HepG2 (cell line): ENCODE data around the gene TPST1. TPM values are rescaled to one million over a fixed set of nuclear protein-coding genes. Genes with fewer than 3 reads are reported as not detected.

ENCODE experiments used
- ATAC-seq: fragments of 200-7000 bp; cut with Tn5 transposase; 3 replicates; pipeline ENCODE4 v1.9.1; 2020; ENCODE audit warnings: mild to moderate bottlenecking, moderate library complexity
- BruUV-seq: library from RNA; stranded (reverse); fragments of 400-500 nt; replicated peaks from 2 replicates; lab custom pipeline; 2021; lab: Mats Ljungman, UMichigan
- CTCF ChIA-PET: fragments of 300-600 bp; formaldehyde crosslinking; extraction: SDS; loops from one replicate; lab custom pipeline; 2021; ENCODE audit warnings: low total read pairs, inconsistent platforms, low intra/inter-chr PET ratio; lab: Yijun Ruan, JAX
- POLR2A ChIA-PET: fragments of 350-600 bp; sonication (Branson Sonifier 250); formaldehyde crosslinking; loops from one replicate; lab custom pipeline; 2020; ENCODE audit warnings: antibody characterized with exemption, inconsistent platforms; lab: Yijun Ruan, JAX
- DNase-seq: peaks from one replicate; pipeline ENCODE4 v3.0.0-alpha.2; 2015; ENCODE audit warnings: low spot score
- FAIRE-seq: peaks from 3 replicates; lab custom pipeline; 2011; peaks lifted over from hg19 to GRCh38; lab: Jason Lieb, UNC
- H2AFZ ChIP-seq: one replicate; pipeline ENCODE4 v1.6.1; 2011; ENCODE audit warnings: low read length, inconsistent platforms
- H3K27ac ChIP-seq: fragments of 300-600 bp; 3 replicates; pipeline ENCODE4 v1.8.0; 2011; ENCODE audit warnings: mixed run types, mild to moderate bottlenecking, mixed read lengths, low read length, inconsistent platforms; ENCODE audit not compliant: insufficient read depth; ENCODE audit errors: extremely low read length
- H3K27me3 ChIP-seq, 2 experiments: fragments of 200-600 bp in 1 of 2; 2 replicates in 1 of 2; 3 replicates in 1 of 2; pipeline versions ENCODE4 v1.6.0 to v1.8.0; 2011; ENCODE audit warnings: low read length in 2 of 2, mild to moderate bottlenecking in 2 of 2, moderate library complexity in 2 of 2, inconsistent platforms in 1 of 2; ENCODE audit not compliant: insufficient read depth in 2 of 2, control insufficient read depth in 1 of 2
- H3K36me3 ChIP-seq, 2 experiments: fragments of 200-600 bp in 1 of 2; replicated peaks in 1 of 2; 2 replicates in 1 of 2; 3 replicates in 1 of 2; pipeline versions ENCODE4 v1.5.1 to v1.8.0; 2011; ENCODE audit warnings: low read length in 2 of 2, inconsistent platforms in 1 of 2; ENCODE audit not compliant: insufficient read depth in 2 of 2, control insufficient read depth in 1 of 2
- H3K4me1 ChIP-seq: 2 replicates; pipeline ENCODE4 v1.5.1; 2012; ENCODE audit warnings: low read length, inconsistent platforms; ENCODE audit not compliant: insufficient read depth
- H3K4me2 ChIP-seq: 2 replicates; pipeline ENCODE4 v1.6.0; 2011; ENCODE audit warnings: low read depth, low read length, inconsistent platforms
- H3K4me3 ChIP-seq, 3 experiments: fragments of 200-600 bp in 1 of 3; sonication (generic), shearing (Covaris generic) in 1 of 3; replicated peaks in 1 of 3; 2 replicates each; pipeline ENCODE4 v1.5.1; 2011 to 2016; ENCODE audit warnings: low read length in 3 of 3, inconsistent platforms in 2 of 3, low read depth in 2 of 3, mild to moderate bottlenecking in 2 of 3, control low read depth in 1 of 3, mixed read lengths in 1 of 3; ENCODE audit not compliant: insufficient read depth in 1 of 3
- H3K79me2 ChIP-seq: one replicate; pipeline ENCODE4 v1.6.1; 2011; ENCODE audit warnings: low read length, inconsistent platforms; ENCODE audit not compliant: insufficient read depth
- H3K9ac ChIP-seq: 2 replicates; pipeline ENCODE4 v1.6.0; 2011; ENCODE audit warnings: mild to moderate bottlenecking, low read depth, low read length, inconsistent platforms; ENCODE audit not compliant: insufficient read depth
- H3K9me3 ChIP-seq: 2 replicates; pipeline ENCODE4 v1.5.1; 2012; ENCODE audit warnings: mild to moderate bottlenecking, low read length
- H4K20me1 ChIP-seq: 2 replicates; pipeline ENCODE4 v1.6.0; 2011; ENCODE audit warnings: inconsistent platforms, mild to moderate bottlenecking, low read length, moderate library complexity; ENCODE audit not compliant: insufficient read depth
- DPF2 ChIP-seq: sonication (generic); formaldehyde crosslinking; IDR thresholded peaks from 2 replicates; pipeline ENCODE4 v1.4.0; 2020; ENCODE audit warnings: mild to moderate bottlenecking, low read depth, missing genetic modification reagents, borderline replicate concordance
- FOXA3 ChIP-seq: IDR thresholded peaks from 2 replicates; pipeline ENCODE4 v1.6.1; 2016; ENCODE audit warnings: missing genetic modification reagents, missing compliant biosample characterization
- FOXK1 ChIP-seq: sonication (generic); formaldehyde crosslinking; IDR thresholded peaks from 2 replicates; pipeline ENCODE4 v1.4.0; 2020; ENCODE audit warnings: low read depth, missing genetic modification reagents, borderline replicate concordance
- FOXO1 ChIP-seq: sonication (generic); formaldehyde crosslinking; IDR thresholded peaks from 2 replicates; pipeline ENCODE4 v1.4.0; 2020; ENCODE audit warnings: missing genetic modification reagents
- GATAD2A ChIP-seq: IDR thresholded peaks from 2 replicates; pipeline ENCODE4 v1.6.1; 2016
- HNF4A ChIP-seq: sonication (generic); formaldehyde crosslinking; IDR thresholded peaks from 2 replicates; pipeline ENCODE4 v1.4.0; 2020; ENCODE audit warnings: missing genetic modification reagents
- LCORL ChIP-seq, 2 experiments: fragments of 450-650 bp in 1 of 2; sonication (generic) in 1 of 2; formaldehyde crosslinking in 1 of 2; IDR thresholded peaks; 2 replicates each; pipeline versions ENCODE4 v1.5.0 to v1.6.1; 2017 to 2020; ENCODE audit warnings: antibody characterized with exemption in 1 of 2, missing genetic modification reagents in 1 of 2
- ZMYM3 ChIP-seq: sonication (generic); formaldehyde crosslinking; IDR thresholded peaks from 2 replicates; pipeline ENCODE4 v1.5.1; 2020; ENCODE audit warnings: mild to moderate bottlenecking, missing genetic modification reagents
- ZNF567 ChIP-seq: sonication (generic); formaldehyde crosslinking; IDR thresholded peaks from 2 replicates; pipeline ENCODE4 v1.8.1; 2023; ENCODE audit warnings: mild to moderate bottlenecking, missing genetic modification reagents, borderline replicate concordance
- WGBS: methylation state at CpG from one replicate; pipeline ENCODE4 v1.1.6; 2017; ENCODE audit warnings: low lambda C conversion rate; 5-methylcytosine and 5-hydroxymethylcytosine counted together
- in situ Hi-C: cut with HindIII; loops from 2 replicates; pipeline ENCODE4 v1.10.0; 2017; ENCODE audit warnings: low pct_unique_long_range_greater_than_20kb; ENCODE audit not compliant: extremely low pct_ligation_motif_present
- intact Hi-C: fragments of 100-400 bp; cut with micrococcal nuclease; formaldehyde crosslinking; loops from one replicate; pipeline ENCODE4 v1.10.0; 2022; ENCODE audit not compliant: unreplicated experiment
- polyA plus RNA-seq, 8 experiments: library from polyadenylated mRNA; depleted of rRNA in 3 of 8; stranded (reverse) in 7 of 8; unstranded in 1 of 8; fragments of >200 nt; fragmentation: Illumina TruSeq in 4 of 8; extraction: Trizol in 4 of 8; gene quantifications; 2 replicates each; pipeline versions ENCODE4 v1.2.1 to v1.2.3, GENCODE V29; 2011 to 2016; ENCODE audit warnings: low read depth in 4 of 8, missing spikeins in 1 of 8, mixed read lengths in 1 of 8; ENCODE audit not compliant: insufficient read depth in 1 of 8
- total RNA-seq, 5 experiments: library from RNA; depleted of rRNA; stranded (reverse); fragments of >200 nt; fragmentation: Illumina TruSeq; extraction: Trizol; gene quantifications; 2 replicates each; pipeline ENCODE4 v1.2.3, GENCODE V29; 2016; ENCODE audit warnings: low read depth in 1 of 5
- TF ChIP-seq, protein P1 (sequence below): sonication (generic); formaldehyde crosslinking; IDR thresholded peaks from 2 replicates; pipeline ENCODE4 v1.5.1; 2020; ENCODE audit warnings: mild to moderate bottlenecking, missing genetic modification reagents, moderate library complexity
- TF ChIP-seq, protein P2 (sequence below): sonication (generic); formaldehyde crosslinking; IDR thresholded peaks from 2 replicates; pipeline ENCODE4 v1.4.0; 2020; ENCODE audit warnings: missing genetic modification reagents

The TPST1 gene
- total and polyA plus RNA-seq, 2 of the 13 experiments (the other 11 are each of a cell fraction or from before 2014, with no cell fraction given), result 24.3 to 34.1 TPM

DNA sequence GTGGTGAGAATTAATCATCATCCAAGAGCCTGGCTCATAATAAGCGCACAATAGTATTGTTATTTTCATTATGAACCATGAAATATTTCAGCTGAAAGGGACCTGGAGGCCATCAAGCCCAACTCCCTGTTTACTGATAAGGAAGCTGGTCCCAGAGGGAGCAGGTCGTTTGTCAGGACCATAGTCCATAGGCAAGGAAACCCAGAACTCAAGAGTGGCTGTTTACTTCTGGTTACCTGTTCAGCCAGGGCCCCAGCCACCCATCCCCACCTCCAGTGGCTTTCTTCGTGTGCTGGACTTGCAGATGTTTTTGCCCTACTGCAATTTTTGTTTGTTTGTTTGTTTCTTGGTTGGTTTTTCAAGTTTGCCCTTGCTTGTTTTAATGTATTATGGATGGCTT, 152.0 kb downstream of the TPST1 start:
- no TSS peak for BruUV-seq
- Histone ChIP-seq H3K27me3 (no peaks in the 10 kb centered on the region), H3K27ac (peak overlapping the region; percentile 13), H3K9me3 (no peaks in the 10 kb centered on the region), H4K20me1 (no peaks in the 10 kb centered on the region), H3K4me1 (peaks cover 30% of the 10 kb centered on the region), H3K79me2 (no peaks in the 10 kb centered on the region), H3K9ac (no peak overlapping the region), H3K4me3 (no peak overlapping the region), H3K4me2 (no peak overlapping the region), H2AFZ (no peak overlapping the region), H3K36me3 (peaks cover 1 to 7% of the 10 kb centered on the region in 2 experiments; a peak in 2 of 5 replicates)
- 69% methylated on average over 2 of the region's 3 CpGs for WGBS
- intact Hi-C loops (no loop called here), in situ Hi-C loops (no loop called here)
- FAIRE-seq (peak; percentile 47), DNase-seq (no peak), ATAC-seq (peak; percentile 74)
- ChIA-PET POLR2A (no interaction called here), CTCF (no interaction called here)
- TF ChIP-seq, protein P1, sequence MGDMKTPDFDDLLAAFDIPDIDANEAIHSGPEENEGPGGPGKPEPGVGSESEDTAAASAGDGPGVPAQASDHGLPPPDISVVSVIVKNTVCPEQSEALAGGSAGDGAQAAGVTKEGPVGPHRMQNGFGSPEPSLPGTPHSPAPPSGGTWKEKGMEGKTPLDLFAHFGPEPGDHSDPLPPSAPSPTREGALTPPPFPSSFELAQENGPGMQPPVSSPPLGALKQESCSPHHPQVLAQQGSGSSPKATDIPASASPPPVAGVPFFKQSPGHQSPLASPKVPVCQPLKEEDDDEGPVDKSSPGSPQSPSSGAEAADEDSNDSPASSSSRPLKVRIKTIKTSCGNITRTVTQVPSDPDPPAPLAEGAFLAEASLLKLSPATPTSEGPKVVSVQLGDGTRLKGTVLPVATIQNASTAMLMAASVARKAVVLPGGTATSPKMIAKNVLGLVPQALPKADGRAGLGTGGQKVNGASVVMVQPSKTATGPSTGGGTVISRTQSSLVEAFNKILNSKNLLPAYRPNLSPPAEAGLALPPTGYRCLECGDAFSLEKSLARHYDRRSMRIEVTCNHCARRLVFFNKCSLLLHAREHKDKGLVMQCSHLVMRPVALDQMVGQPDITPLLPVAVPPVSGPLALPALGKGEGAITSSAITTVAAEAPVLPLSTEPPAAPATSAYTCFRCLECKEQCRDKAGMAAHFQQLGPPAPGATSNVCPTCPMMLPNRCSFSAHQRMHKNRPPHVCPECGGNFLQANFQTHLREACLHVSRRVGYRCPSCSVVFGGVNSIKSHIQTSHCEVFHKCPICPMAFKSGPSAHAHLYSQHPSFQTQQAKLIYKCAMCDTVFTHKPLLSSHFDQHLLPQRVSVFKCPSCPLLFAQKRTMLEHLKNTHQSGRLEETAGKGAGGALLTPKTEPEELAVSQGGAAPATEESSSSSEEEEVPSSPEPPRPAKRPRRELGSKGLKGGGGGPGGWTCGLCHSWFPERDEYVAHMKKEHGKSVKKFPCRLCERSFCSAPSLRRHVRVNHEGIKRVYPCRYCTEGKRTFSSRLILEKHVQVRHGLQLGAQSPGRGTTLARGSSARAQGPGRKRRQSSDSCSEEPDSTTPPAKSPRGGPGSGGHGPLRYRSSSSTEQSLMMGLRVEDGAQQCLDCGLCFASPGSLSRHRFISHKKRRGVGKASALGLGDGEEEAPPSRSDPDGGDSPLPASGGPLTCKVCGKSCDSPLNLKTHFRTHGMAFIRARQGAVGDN, result no peak
- TF ChIP-seq HNF4A (CRISPR knock-in tag) (peak; percentile 38), FOXA3 (CRISPR knock-in tag) (peak; percentile 45; the same call in 1 of the 2 replicates), ZMYM3 (CRISPR knock-in tag) (no peak), LCORL (IDR thresholded peaks at IDR 0.05) (no peak), LCORL (CRISPR knock-in tag; IDR thresholded peaks at IDR 0.05) (0 out of 2 replicates have a peak, but pooled peaks have one; percentile 16), ZNF567 (no peak), DPF2 (no peak), FOXO1 (peak; percentile 34; the same call in 1 of the 2 replicates), FOXK1 (CRISPR knock-in tag) (0 out of 2 replicates have a peak, but pooled peaks have one; percentile 33), GATAD2A (CRISPR knock-in tag) (0 out of 2 replicates have a peak, but pooled peaks have one; percentile 20)
- TF ChIP-seq, protein P2, sequence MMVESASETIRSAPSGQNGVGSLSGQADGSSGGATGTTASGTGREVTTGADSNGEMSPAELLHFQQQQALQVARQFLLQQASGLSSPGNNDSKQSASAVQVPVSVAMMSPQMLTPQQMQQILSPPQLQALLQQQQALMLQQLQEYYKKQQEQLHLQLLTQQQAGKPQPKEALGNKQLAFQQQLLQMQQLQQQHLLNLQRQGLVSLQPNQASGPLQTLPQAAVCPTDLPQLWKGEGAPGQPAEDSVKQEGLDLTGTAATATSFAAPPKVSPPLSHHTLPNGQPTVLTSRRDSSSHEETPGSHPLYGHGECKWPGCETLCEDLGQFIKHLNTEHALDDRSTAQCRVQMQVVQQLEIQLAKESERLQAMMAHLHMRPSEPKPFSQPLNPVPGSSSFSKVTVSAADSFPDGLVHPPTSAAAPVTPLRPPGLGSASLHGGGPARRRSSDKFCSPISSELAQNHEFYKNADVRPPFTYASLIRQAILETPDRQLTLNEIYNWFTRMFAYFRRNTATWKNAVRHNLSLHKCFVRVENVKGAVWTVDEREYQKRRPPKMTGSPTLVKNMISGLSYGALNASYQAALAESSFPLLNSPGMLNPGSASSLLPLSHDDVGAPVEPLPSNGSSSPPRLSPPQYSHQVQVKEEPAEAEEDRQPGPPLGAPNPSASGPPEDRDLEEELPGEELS (CRISPR knock-in tag), result 0 out of 2 replicates have a peak, but pooled peaks have one; percentile 29
